Hematopoietic multipotent progenitor cell treated with erythropoietin and hydrocortisone succinate and interleukin-3 and kit ligand, for 17 days (in vitro differentiated cells): ENCODE results near the gene TELO2.

ENCODE experiments used
- DNase-seq: peaks from one replicate; pipeline ENCODE4 v3.0.0-alpha.2; 2015; ENCODE audit warnings: low spot score

The TELO2 gene

DNA sequence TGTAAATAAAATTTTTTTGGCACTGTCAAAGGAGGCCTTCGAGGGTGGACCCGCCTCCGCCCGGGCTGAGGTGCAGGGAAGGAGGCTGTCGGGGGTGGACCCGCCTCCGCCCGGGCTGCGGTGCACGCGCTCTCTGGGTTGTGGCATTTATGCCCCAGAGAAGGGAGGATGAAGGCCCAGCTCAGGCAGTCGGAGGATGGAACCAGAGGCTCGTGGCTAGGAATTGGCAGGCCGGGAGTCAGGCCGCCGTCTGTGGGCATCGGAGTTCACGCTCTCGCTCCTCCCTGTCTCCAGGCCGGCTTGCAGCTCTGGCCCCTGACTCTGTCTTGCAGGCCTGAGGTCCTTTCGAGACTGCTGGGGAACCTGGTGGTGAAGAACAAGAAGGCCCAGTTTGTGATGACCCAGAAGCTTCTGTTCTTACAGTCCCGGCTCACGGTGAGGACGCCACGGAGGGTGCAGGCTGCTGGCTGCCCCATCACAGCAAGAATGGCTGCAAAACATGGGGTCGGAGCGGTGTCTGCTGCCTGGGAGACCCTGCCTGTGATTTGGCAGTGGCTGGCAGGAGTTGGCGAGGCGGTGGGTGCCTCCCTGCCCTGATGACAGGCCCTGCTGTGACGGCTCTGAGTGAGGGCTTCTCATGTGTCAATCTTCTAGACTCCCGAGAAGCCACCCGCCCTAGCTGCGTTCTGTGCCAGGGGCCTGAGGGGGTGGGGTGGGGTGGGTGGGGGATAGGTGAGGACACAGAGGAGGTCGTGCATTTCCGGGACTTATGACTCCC is 5.9 kb downstream of the TELO2 start:
- no peak for DNase-seq

DNA sequence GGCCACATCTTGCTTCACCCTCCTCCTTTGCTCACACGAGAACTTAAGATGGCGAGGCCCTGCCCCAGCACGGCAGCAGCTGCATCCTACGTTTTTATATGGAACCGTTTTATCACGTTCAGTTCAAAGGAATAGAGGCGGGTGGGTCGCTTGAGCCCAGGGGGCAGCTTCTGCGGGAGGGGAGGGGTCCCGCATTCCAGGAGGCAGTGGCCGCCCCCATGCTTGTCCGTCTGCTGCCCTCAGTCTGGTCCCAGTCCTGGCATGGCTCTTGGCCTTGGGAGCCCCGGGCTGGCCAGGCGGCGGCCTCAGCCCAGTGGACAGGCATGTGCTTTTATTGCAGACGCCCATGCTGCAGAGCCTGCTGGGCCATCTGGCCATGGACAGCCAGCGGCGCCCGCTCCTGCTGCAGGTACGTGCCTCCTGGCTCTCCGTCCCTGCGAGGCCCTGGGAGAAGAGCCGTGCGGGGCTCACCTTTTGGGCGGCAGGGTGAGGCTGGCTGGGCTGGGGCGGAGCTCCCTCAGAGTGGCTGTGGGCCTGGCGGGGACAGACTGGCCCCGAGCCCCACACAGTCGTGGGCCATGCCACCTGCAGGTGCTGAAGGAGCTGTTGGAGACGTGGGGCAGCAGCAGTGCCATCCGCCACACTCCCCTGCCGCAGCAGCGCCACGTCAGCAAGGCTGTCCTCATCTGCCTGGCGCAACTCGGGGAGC is 6.8 kb downstream of the TELO2 start:
- no peak for DNase-seq

DNA sequence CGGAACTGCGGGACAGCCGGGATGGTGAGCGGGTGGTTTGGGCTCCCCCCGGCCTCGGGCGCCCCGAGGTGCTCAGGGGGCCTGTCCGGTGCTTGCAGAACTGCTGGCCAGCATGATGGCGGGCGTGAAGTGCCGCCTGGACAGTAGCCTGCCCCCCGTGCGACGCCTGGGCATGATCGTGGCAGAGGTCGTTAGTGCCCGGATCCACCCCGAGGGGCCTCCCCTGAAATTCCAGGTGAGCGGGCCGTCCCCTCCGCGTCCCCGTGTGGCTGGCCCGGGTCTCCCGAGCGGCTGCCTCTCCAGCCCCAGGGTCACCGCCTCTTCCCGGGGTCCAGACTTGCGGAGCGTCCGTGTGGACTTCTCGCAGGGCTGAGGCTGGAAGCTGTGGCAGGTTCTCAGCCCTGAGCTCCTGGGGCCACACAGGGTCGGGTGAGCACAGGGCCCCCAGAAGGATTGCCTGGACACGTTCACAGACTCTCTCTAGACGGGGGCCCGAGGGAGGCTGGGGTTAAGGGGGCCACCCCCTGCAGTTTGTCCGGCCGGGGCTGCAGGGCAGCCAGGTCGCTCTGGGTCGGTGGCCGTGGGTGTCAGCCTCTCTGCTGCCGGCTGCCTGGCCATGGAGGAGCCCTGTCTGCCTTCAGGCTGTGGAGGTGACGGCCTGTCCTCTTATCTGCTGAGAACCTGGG is 7.4 kb downstream of the TELO2 start:
- no peak for DNase-seq

DNA sequence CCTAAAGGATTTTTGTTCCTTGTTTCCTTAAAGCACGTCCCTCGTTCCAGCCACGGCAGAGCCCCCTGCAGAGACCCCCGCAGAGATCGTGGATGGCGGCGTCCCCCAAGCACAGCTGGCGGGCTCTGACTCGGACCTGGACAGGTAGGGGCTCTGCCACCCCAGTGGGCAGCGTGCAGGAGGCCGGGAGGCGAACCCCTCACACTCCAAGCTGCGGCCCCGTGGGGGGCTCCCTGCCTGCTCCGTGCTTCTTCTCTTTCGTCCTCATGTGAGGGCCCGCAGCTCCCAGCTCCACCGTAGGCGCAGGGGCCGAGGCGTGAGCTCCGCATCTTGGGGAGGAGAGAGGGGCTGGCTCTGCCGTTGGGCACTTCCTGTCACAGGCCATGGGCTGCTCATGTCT is 8.5 kb downstream of the TELO2 start:
- DNase-seq, result no peak

DNA sequence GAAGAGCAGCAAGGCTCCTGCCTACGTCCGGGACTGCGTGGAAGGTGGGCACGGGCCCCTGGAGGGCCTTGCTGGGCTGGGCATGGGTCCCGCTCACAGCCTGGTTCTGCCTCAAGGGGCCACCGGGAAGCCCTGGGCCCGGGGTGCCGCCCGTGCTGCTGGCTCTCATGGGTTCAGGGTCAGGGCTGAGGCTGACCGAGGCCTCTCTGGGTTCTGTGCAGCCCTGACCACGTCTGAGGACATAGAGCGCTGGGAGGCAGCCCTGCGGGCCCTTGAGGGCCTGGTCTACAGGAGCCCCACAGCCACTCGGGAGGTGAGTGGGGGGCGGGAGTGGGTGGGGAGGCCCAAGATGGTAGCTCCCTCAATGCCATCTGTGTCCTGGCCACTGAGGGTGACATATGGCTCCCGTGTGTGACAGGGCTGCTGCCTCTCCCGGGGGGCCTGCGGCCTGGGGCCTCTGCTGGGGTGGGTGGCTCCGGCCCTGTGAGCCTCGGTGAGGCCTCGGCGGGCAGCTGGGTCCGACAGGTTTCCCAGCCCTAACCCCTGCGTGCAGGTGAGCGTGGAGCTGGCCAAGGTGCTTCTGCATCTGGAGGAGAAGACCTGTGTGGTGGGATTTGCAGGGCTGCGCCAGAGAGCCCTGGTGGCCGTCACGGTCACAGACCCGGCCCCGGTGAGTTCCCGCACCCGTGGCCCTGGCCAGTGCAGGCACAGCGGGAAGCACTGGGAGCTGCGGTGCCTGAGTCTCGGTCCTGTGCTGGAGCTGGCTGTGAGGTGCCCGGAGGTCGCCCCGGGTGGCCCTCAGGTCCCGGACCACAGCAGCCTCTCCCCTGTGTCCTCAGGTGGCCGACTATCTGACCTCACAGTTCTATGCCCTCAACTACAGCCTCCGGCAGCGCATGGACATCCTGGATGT is 9.2 kb downstream of the TELO2 start:
- no peak for DNase-seq

DNA sequence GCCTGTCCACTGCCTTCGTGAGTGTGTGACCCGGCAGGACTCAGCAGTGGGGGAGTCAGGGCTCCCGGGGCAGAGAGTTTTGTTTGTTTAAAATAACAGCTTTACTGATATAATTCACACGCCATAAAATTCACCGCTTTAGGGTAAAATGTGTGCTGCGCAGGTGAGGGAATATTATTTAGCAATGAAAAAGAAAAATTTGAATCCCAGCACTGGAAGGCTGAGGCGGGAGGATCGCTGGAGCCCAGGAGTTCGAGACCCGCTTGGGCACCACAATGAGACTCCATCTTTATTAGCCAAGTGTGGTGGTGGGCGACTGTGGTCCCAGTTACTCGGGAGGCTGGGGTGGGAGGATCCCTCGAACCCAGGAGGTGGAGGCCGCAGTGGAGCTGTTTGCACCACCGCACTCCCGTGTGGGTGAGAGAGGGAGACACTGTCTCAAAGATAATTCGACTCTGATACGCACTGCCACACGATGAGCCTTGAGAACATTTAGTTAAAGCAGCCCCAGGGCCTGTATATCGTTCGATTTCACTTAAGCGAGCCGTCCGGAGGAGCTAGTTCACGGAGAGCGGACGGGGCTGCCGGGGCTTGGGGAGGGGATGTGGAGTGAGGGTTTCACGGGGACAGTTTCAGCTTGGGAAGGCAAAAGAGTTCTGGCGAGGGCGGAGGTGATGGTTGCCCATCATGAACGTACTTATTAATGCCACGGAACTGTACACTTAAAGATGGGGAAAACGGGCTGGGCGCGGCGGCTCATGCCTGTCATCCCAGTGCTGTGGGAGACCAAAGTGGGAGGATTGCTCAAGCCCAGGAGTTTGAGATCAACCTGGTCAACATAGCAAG is 10.2 kb downstream of the TELO2 start:
- DNase-seq, result no peak

DNA sequence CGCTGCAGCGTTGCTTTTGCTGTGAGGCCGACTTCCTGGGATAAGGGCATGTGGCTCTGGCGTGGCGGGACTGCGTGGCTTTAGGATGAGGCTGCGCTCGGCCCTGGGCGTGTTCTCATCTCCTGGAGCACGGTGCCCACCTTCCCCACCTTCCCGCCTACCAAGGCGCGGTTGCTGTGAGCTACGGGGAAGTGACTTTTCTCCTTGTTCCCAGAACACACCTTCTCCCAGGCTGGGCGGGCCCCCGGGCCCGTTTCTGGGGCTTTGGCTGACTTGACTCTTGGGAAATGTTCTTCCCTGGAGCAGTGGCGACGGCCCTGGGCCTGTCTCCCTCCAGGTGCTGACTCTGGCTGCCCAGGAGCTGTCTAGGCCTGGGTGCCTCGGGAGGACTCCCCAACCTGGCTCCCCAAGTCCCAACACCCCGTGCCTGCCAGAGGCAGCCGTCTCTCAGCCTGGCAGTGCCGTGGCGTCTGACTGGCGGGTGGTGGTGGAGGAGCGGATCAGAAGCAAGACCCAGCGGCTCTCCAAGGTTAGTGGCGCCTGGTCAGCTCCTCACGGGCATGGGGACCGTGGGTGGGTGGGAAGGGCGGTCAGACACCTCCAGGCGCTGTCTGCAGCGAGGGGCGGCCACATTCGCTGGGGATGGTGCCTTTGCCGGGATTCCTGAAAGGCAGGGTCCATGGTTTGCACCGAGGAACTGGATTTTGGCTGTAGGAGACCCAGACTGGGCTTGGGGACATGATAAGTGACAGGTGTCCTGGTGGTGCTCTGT is 12.1 kb downstream of the TELO2 start:
- no peak for DNase-seq

DNA sequence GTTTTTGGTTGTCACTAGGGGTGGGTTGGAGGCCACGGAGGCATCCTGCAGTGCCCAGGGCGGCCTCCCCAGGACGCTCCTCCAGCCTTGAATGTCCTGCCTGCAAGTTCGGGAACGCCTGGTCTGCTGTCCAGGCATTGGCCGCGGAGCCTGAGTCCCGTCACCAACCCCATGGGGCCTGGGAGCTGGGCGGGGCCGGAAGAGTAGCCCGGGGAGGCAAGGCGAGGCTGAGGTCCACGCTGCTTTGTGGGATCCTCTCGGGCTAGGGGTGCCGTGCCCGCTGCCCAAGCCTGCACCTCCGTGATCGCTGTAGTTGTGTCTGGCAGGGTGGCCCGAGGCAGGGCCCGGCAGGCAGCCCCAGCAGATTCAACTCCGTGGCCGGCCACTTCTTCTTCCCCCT is 12.8 kb downstream of the TELO2 start:
- no peak for DNase-seq

DNA sequence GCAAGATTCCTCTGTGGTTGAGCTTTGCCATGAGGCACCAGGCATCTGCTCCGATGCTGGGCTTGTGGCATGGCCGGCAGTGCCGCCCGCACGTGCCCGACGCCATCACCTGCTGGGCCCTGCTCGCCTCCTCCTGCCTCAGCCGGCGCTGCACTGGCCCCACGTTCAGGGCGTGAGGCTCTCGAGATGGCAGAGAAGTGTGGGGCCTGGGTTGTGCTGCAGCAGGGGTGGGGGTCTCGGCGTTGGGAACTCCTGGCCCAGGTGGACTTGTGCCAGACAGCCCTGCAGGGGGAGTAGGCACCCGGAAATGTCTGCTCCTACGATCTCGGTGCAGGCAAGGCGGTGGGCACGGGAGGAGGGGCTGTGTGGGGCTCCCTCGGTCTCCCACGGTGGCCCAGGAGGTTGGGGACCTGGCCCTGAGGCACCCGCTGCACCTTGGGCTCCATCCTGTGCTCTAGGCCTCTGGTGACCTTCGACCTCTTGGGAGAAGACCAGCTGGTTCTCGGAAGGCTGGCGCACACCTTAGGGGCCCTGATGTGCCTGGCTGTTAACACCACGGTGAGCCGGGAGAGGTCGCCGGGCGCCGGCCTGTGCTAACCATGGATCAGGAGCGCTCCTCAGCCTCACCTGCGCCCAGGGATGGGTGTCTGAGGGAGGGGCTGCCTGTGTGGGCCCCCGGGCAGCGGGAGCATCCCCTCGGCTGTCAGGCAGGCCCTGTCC is 13.5 kb downstream of the TELO2 start:
- no peak for DNase-seq

DNA sequence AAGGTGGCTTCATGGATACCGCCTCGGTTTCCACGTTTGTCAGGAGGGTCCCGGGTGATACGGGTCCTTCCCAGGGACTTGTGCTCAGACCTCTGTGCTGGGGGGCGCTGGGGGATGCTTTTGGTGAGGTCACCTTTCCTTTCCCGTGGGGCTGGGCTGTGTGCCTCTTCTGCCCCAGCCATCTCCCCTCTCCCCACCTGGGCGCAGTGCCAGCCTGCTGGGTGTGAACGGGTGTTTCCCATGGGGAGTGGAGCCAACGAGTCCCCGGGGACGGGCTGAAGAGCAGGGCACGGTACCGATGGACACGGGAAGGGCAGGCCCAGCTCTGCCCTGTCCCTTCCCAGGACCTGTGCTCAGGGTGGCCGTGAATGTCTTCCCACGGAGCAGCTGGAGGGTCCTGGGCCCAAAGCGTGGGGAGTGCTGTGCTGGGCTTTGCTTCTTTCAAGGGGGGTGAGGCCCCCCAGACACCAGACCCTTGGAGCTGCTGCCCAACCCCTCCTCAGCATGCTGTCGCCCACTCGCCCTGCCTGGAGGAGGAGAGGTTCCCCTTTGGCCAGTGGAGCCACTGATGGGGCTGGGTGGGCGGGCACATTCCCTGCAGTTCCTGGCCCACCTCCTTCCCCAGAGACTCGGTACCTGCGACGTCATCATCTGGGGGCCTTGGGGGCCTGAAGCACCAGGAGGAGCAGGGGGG is 15.5 kb downstream of the TELO2 start:
- no peak for DNase-seq

DNA sequence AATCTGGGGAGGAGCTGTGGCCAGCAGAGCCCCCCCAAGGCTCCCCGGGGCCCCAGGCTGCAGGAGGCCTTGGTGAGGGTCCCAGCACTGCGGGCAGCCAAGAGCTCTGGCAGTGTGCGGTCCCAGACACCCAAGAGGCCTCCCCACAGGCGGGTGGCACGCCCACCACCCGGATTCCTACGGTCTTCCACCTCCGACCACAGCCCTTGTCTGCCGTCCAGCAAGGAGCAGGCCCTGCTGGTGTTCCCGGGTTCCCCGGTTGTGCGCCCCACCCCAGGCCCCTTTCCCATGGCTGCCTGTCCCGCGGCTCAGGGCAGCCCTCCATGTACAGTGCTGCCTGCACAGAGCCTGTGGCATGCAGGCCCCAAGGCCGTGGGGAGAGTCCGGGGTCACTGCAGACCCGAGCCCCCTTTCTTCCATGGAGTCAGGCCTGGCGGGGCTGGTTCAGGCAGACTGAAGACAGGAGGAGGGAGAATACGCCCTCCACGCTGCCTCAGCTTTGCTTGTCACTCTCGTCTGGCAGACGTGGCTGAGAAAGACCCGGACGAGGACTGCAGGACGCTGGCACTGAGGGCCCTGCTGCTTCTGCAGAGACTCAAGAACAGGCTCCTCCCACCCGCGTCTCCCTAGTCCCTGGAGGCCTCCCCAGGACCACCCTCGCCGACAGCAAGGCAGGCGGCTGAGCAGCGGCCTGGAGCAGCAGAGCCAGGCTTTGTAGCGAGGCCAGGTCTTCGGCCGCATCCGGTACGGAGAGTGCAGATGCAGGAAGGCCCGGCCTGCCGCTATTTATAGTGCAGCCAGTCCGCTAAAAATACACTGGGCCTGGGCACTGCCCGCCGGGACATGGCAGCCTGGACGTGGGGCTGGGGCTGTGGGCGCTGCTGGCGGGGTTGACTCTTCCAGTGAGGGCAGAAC is 16.4 kb downstream of the TELO2 start:
- DNase-seq, result no peak

DNA sequence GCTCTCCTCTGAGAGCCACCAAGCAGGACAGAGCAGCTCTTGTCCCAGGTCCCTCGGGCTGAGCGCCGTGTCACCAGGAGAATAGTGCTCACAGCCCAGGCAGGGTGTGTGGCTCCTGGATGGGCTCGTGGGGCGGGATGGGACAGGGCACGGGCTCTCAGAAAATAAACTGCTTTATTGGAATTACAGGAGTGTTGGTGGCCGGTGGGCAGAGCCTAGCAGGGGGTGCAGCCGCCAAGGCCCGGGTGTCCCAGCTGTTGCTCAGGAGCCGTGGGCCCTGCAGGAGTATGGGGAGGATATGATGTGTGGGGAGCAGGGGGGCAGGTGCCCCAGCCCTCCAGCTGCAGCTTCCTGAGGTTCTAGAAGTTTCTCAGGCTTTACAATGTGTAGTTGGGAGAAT is 17.1 kb downstream of the TELO2 start:
- no peak for DNase-seq

DNA sequence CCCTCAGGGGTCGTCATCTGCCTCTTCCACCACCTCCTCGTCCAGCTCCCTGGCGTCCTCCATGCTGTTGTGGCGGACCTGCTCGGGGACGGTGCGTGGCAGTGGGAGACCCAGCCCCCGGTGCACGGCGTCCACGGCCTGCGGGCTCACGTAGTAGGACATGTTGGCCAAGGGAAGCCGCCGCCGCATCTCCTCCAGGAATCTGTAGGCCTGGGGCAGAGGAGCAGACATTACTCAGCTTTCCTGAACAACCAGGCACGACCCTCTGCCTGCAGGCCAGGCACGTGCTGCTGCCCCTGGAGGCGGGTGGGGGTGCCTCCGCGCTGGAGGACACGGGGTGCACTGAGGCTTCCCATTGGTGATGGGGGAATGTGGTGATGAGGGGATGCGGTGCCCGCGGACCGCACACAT is 17.8 kb downstream of the TELO2 start:
- no peak for DNase-seq

DNA sequence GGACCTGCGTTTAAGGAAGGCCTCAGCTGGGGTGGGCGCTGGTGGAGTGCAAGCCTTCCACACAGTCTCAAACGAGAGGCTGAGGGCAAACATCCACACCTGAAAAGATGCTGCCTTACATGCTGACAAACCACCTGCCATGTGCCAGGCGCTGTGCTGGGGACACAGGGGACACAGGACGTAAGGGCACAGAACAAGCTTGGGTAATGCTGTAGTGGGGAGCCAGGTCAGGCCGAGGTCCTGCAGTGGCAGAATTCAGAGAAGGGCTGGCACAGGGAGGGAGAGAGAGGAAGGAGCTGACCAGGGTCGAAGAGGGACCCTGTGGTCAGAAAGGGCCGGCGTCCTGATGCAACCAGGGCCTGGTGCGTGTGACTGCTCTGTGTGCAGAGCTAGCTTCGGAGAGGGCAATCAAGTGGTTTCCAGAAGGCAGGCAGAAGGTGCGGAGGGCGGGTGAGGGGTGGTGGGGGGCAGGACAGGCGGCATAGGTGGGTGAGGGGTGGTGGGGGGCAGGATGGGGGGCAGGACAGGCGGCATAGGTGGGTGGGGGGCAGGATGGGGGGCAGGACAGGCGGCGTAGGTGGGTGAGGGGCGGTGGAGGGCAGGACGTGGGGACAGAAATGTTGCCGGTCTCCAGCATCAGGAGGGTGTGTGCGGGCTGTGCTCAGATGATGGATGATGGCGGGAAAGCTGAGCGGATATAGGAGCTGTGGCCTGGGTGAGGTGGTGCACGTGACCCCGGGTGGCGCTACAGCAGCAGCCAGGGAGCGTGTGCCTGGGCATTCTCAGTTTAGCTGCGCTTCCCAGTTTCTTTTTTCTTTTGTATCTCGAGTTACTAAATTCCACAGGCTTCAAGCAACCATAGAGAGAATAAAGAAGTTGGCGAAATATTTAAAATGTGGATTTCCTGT is 18.8 kb downstream of the TELO2 start:
- DNase-seq, result no peak

DNA sequence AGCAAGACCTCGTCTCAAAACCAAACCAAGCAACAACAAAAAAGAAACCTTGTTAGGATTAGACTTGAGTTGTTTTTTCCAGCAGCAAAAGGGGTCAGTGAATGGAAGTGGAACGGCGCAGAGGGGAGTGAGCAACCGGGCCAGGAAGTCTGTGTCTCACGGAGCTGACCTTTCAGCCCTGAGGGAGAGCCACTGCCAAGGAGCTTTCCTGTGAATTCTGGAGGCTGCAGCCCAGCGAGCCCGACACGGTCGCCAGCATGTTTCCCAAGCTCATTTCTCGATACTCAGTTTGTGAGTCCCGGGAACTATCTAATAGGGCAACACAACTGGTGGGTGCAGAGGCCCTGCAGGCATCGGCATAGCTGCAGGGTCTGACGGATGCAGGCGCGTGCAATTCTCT is 19.6 kb downstream of the TELO2 start:
- DNase-seq, result no peak

DNA sequence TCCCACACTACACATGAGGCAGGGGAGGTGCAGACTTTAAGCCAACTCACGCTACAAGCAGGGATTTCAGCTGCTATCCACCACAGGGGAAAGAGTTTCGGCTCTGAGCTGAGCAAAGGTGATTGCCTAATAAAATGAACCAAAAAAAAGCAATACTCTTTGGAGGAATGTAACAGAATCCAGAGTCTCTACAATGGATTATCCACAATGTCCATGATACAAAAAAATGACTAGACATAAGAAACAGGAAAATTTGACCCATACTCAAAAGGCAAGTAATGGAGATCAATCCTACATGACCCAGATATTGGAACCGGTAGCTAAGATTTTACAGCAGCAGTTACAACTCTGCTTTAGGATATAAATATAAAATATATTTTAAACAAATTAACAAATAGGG is 21.3 kb downstream of the TELO2 start:
- DNase-seq, result no peak

DNA sequence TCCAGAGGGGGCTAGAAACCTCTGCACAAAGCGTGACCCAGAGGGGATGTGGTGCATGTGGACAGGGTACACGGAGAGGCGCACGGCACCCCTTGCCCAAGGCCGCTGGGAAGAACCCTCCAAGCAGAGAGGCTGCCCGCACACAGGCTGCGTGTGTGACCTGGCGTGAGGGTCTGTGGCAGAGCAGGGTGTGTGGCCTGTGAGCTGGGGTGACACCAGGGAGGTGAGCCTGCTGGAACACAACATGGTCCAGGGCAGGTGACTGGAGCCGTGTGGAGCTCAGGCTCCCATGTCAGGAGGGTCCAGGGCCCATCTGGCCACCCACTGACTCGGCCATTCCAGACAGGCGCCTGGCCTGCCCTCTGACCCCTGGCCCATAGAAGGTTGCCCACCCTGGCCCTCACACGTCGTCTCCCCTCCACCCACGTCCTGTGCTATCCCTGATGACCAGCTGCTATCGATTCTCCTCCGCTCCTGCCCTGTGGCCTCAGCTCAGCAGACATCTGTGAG is 25.5 kb downstream of the TELO2 start:
- DNase-seq, result no peak
